Panc1 (cell line): ENCODE measurements around the gene YBEY.
A peak's percentile ranks its signal among the peaks of the same experiment; 100 is the strongest.

Experiments
- POLR2AphosphoS5 ChIP-seq: IDR thresholded peaks from 2 replicates; pipeline ENCODE4 v1.6.1; 2012; ENCODE audit warnings: mild to moderate bottlenecking, low read depth, low read length, moderate library complexity
- SIN3A ChIP-seq: IDR thresholded peaks from 2 replicates; pipeline ENCODE4 v1.6.1; 2012; ENCODE audit warnings: low read depth, mild to moderate bottlenecking, low read length, moderate library complexity, borderline replicate concordance; ENCODE audit not compliant: insufficient read depth
- TCF7L2 ChIP-seq: IDR thresholded peaks from 2 replicates; pipeline ENCODE4 v1.6.1; 2011; ENCODE audit warnings: mild to moderate bottlenecking, low read depth, low read length, inconsistent platforms
- TF ChIP-seq, protein P1 (sequence below): fragments of 450-650 bp; IDR thresholded peaks from 2 replicates; pipeline ENCODE4 v1.5.1; 2017; ENCODE audit warnings: mild to moderate bottlenecking
- TF ChIP-seq, protein P2 (sequence below), 2 experiments: IDR thresholded peaks; 2 replicates each; pipeline ENCODE4 v1.6.1; 2011 to 2012; ENCODE audit warnings: low read depth in 2 of 2, control low read depth in 1 of 2, low read length in 1 of 2, mild to moderate bottlenecking in 1 of 2, moderate library complexity in 1 of 2; ENCODE audit not compliant: insufficient read depth in 1 of 2

DNA sequence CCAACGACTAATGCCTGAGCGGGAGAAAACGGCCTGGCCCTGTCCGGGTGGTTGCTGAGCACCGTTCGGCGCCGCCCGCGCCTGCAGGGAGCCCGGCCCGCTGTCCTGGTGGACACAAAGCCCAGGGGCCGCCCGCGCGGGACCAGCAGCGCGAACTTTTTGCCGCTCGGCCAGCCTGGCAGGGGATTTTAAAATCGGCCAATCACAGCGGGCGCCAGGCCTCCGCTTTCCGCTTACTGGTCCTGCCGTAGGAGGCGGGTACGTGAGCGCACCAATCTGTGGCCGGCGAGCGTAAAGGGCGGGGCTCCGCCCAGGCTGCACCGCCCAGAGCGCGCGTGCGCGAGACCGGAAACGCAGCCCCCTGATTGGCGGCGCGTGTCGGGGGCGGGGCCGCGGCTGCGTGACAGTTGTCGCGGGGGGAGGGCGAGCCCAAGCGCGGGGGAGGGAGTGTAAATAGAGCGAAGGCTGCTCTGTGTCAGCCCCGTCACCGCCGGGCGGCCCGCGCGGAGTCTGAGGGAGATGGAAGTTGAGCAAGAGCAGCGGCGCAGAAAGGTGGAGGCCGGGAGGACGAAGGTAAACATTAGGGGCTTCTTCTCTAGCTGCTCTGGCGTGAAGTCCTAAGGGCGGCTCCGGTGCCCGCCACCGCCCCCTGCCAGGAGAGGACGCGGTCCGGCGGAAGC lies 37.7 kb downstream of the YBEY start, which contains the start of the genes C21orf58 and PCNT:
- peak; percentile 74 for TF ChIP-seq POLR2AphosphoS5
- TF ChIP-seq, protein P1, sequence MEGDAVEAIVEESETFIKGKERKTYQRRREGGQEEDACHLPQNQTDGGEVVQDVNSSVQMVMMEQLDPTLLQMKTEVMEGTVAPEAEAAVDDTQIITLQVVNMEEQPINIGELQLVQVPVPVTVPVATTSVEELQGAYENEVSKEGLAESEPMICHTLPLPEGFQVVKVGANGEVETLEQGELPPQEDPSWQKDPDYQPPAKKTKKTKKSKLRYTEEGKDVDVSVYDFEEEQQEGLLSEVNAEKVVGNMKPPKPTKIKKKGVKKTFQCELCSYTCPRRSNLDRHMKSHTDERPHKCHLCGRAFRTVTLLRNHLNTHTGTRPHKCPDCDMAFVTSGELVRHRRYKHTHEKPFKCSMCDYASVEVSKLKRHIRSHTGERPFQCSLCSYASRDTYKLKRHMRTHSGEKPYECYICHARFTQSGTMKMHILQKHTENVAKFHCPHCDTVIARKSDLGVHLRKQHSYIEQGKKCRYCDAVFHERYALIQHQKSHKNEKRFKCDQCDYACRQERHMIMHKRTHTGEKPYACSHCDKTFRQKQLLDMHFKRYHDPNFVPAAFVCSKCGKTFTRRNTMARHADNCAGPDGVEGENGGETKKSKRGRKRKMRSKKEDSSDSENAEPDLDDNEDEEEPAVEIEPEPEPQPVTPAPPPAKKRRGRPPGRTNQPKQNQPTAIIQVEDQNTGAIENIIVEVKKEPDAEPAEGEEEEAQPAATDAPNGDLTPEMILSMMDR = no peak
- TF ChIP-seq SIN3A = no peak
- TF ChIP-seq, protein P2, sequence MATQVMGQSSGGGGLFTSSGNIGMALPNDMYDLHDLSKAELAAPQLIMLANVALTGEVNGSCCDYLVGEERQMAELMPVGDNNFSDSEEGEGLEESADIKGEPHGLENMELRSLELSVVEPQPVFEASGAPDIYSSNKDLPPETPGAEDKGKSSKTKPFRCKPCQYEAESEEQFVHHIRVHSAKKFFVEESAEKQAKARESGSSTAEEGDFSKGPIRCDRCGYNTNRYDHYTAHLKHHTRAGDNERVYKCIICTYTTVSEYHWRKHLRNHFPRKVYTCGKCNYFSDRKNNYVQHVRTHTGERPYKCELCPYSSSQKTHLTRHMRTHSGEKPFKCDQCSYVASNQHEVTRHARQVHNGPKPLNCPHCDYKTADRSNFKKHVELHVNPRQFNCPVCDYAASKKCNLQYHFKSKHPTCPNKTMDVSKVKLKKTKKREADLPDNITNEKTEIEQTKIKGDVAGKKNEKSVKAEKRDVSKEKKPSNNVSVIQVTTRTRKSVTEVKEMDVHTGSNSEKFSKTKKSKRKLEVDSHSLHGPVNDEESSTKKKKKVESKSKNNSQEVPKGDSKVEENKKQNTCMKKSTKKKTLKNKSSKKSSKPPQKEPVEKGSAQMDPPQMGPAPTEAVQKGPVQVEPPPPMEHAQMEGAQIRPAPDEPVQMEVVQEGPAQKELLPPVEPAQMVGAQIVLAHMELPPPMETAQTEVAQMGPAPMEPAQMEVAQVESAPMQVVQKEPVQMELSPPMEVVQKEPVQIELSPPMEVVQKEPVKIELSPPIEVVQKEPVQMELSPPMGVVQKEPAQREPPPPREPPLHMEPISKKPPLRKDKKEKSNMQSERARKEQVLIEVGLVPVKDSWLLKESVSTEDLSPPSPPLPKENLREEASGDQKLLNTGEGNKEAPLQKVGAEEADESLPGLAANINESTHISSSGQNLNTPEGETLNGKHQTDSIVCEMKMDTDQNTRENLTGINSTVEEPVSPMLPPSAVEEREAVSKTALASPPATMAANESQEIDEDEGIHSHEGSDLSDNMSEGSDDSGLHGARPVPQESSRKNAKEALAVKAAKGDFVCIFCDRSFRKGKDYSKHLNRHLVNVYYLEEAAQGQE (IDR thresholded peaks at IDR 0.05; ENCODE audit: insufficient read depth in 1 of 2, low read depth in 2 of 2, low read length in 1 of 2) = no peak
- TF ChIP-seq TCF7L2 = no peak
